ENCODE results near the gene CRELD2.

CRELD2 gene

GRCh38 chr22:49936973-49937757 lies 18.7 kb downstream of the CRELD2 start:
- in situ Hi-C loops (cut with MboI; ENCODE audit: low sequenced_read_pairs, unreplicated experiment), result no loop called here
- DNase-seq (ENCODE audit: low spot score), result no peak
- TF ChIP-seq, protein P1, sequence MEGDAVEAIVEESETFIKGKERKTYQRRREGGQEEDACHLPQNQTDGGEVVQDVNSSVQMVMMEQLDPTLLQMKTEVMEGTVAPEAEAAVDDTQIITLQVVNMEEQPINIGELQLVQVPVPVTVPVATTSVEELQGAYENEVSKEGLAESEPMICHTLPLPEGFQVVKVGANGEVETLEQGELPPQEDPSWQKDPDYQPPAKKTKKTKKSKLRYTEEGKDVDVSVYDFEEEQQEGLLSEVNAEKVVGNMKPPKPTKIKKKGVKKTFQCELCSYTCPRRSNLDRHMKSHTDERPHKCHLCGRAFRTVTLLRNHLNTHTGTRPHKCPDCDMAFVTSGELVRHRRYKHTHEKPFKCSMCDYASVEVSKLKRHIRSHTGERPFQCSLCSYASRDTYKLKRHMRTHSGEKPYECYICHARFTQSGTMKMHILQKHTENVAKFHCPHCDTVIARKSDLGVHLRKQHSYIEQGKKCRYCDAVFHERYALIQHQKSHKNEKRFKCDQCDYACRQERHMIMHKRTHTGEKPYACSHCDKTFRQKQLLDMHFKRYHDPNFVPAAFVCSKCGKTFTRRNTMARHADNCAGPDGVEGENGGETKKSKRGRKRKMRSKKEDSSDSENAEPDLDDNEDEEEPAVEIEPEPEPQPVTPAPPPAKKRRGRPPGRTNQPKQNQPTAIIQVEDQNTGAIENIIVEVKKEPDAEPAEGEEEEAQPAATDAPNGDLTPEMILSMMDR (IDR thresholded peaks at IDR 0.05; ENCODE audit: borderline replicate concordance, control extremely low read depth, extremely low read depth, insufficient read depth, missing control alignments), result no peak

- DNase-seq (ENCODE audit: low spot score), result no peak
- TF ChIP-seq, protein P1 (IDR thresholded peaks at IDR 0.05; ENCODE audit: borderline replicate concordance, control extremely low read depth, extremely low read depth, insufficient read depth, missing control alignments), result no peak
- in situ Hi-C loops (cut with MboI; ENCODE audit: low sequenced_read_pairs, unreplicated experiment), result no loop called here
Observed at GRCh38 chr22:49937758-49938564, 19.5 kb downstream of the CRELD2 start.

- in situ Hi-C loops (cut with MboI; ENCODE audit: low sequenced_read_pairs, unreplicated experiment), result no loop called here
- no peak for DNase-seq (ENCODE audit: low spot score)
- TF ChIP-seq, protein P1 (IDR thresholded peaks at IDR 0.05; ENCODE audit: borderline replicate concordance, control extremely low read depth, extremely low read depth, insufficient read depth, missing control alignments), result no peak
Observed at GRCh38 chr22:49938565-49939136, 20.2 kb downstream of the CRELD2 start.

DNA sequence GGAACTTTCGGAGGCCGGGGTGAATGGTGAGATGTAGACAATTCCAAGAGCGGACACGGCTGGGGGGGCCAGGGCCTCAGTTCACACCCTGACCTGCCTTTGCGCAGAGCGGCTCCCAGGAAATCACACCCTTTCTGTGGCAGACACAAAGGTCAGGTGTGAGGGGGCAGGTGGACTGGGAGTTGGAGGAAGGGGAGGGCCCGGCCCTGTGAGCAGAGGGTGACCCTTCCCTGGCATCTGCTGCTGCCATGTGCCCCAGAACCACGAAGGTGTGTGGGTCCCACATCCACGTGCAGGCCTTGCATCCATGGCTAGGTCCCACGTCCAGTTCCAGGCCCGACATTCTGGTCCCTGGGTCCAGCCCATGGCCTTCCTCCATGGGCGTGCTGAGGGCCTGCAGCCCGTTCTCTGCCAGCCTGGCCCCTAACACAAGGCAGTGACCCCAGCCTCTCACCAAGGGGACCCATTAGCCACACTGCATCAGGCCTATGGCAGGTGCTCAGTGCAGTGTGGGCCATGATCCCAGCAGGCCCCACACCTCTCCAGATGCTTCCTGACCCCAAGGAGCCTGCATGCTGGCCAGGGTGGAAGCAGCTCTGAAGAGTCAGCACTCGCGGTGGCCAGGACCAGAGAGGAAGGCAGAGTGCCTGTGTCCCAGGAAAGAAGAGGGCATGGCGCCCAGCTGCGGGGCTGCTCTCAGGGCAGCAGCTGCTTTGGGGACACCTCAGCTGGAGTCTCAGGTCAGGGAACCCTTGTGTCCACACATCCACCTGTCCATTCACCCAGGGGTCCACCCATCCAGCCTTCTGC lies 23.3 kb downstream of the CRELD2 start:
- no peak for DNase-seq (ENCODE audit: low spot score)
- TF ChIP-seq, protein P1 (IDR thresholded peaks at IDR 0.05; ENCODE audit: borderline replicate concordance, control extremely low read depth, extremely low read depth, insufficient read depth, missing control alignments), result no peak
- in situ Hi-C loops (cut with MboI; ENCODE audit: low sequenced_read_pairs, unreplicated experiment), result no loop called here

DNA sequence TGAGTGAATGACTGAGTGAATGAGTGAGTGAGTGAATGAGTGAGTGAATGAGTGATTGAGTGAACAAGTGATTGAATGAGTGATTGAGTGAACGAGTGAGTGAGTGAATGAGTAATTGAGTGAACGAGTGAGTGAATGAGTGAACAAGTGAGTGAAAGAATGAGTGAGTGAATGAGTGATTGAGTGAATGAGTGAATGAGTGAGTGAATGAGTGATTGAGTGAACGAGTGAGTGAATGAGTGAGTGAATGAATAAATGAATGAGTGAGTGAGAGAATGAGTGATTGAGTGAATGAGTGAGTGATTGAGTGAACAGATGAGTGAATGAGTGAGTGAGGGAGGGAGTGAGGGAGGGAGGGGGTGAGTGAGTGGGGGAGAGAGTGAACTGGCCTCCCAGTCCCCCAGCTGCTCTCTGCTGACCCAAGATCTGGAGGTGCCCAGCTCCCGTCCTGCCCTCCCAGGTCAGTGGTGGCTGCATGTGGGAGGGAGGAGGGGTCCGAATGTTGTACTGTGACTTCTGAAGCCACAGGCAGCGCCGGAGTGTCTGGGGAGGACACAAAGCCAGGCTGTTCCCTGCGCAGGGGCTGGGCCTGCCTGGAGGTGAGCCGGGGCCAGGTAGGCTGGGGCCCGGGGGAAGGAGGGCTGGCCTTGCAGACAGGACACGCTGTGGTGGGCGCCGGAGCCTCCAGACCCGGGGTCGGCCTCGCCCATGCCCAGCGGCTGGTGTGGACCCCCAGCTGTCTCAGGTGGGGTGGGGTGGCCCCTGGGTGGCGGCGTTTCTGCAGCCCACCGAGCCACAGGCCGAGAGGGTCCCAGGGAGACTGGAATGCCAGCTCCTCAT lies 24.4 kb downstream of the CRELD2 start:
- in situ Hi-C loops (cut with MboI; ENCODE audit: low sequenced_read_pairs, unreplicated experiment), result no loop called here
- TF ChIP-seq, protein P1 (IDR thresholded peaks at IDR 0.05; ENCODE audit: borderline replicate concordance, control extremely low read depth, extremely low read depth, insufficient read depth, missing control alignments), result no peak
- DNase-seq (ENCODE audit: low spot score), result no peak
